Stimulated activated effector memory CD8-positive, alpha-beta T cell treated with anti-CD3 and anti-CD28 coated beads, Interleukin-12 subunit alpha, Interleukin-12 subunit beta, amount 100 ng/mL, for 72 hours (primary cell): ENCODE measurements around the gene DNLZ.
"Not testable (repeated sequence)": the region's sequence is repeated elsewhere in the genome, so short reads cannot be mapped to it uniquely, and the experiment has no call there.

Experiments used
- ATAC-seq: fragments of 150-1000 bp; cut with Tn5 transposase; 2 replicates; pipeline ENCODE4 v1.10.0; 2021
- DNase-seq, 2 donors: peaks; one replicate each; pipeline ENCODE4 v3.0.0; 2021 to 2022; ENCODE audit warnings: low spot score in 2 of 2
- H3K27ac Mint-ChIP-seq: one replicate; pipeline ENCODE4 v1.8.0; 2022; ENCODE audit warnings: mild to moderate bottlenecking, mixed read lengths
- H3K36me3 Mint-ChIP-seq: one replicate; pipeline ENCODE4 v1.8.0; 2022; ENCODE audit warnings: mild to moderate bottlenecking, mixed read lengths
- H3K4me1 Mint-ChIP-seq: one replicate; pipeline ENCODE4 v1.8.0; 2022; ENCODE audit warnings: mixed read lengths
- H3K4me3 Mint-ChIP-seq: one replicate; pipeline ENCODE4 v1.8.0; 2022; ENCODE audit warnings: mild to moderate bottlenecking, mixed read lengths
- H3K9me3 Mint-ChIP-seq: one replicate; pipeline ENCODE4 v1.8.0; 2022; ENCODE audit warnings: mixed read lengths

The DNLZ gene

DNA sequence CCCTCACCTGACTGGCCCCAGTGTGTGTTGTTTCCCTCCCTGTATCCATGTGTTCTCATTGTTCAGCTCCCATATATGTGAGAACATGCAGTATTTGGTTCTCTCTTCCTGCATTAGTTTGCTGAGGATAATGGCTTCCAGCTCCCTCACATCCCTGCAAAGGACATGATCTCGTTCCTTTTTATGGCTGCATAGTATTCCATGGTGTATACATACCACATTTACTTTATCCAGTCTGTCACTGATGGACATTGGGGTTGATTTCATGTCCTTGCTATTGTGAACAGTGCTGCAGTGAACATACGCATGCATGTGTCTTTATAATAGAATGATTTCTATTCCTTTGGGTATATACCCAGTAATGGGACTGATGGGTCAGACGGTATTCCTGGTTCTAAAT, 43.6 kb downstream of the DNLZ start:
- Mint-ChIP-seq H3K4me1 (peaks cover 27% of the 10 kb centered on the region), H3K36me3 (peaks cover 14% of the 10 kb centered on the region)
- not testable (repeated sequence) for H3K9me3 Mint-ChIP-seq, ATAC-seq, DNase-seq, H3K27ac Mint-ChIP-seq, H3K4me3 Mint-ChIP-seq

DNA sequence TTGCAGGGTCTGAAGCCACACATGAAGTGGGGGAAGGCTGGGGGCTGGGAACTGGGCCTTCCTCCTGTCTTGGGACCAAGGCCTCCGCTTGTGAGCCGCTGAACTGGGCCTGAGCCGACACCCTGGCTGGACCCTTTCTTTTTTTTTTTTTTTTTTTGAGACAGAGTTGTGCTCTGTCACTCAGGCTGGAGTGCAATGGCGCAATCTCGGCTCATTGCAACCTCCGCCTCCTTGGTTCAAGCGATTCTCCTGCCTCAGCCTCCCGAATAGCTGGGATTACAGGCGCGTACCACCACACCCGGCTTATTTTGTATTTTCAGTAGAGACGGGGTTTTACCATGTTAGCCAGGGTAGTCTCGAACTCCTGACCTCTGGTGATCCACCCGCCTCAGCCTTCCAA, 44.3 kb downstream of the DNLZ start:
- not testable (repeated sequence) for ATAC-seq, H3K27ac Mint-ChIP-seq, H3K4me3 Mint-ChIP-seq, DNase-seq
- Mint-ChIP-seq H3K9me3 (peaks cover 12% of the 10 kb centered on the region), H3K36me3 (peaks cover 14% of the 10 kb centered on the region), H3K4me1 (peaks cover 27% of the 10 kb centered on the region)

DNA sequence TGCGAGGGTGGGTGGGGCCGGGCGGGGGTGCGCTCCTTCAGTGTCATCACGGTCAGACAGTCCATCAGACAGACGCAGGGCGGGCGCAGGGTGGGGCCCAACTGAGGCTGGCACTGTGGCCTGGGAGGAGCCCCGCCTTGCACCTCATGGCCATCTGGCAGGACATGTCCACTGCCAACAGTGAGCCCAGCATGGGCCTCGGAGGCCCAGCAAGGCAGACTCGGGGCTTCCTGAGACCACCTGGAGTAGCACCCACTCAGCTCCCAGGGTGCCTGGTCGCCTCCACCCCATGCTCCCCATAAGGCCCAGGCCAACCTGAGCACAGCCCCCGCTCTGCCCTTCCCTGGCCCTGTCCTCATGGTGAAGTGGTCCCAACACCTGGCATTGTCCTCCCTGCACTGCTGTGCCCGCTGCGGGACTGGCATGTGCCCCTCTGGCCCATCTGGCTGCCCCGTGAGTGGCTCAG, 44.7 kb downstream of the DNLZ start:
- peaks cover 12% of the 10 kb centered on the region for H3K9me3 Mint-ChIP-seq
- peaks cover 14% of the 10 kb centered on the region for H3K36me3 Mint-ChIP-seq
- ATAC-seq, result no peak
- peaks cover 27% of the 10 kb centered on the region for H3K4me1 Mint-ChIP-seq
- H3K4me3 Mint-ChIP-seq, result no peak overlapping the region
- DNase-seq, result no peak
- H3K27ac Mint-ChIP-seq, result no peak overlapping the region

DNA sequence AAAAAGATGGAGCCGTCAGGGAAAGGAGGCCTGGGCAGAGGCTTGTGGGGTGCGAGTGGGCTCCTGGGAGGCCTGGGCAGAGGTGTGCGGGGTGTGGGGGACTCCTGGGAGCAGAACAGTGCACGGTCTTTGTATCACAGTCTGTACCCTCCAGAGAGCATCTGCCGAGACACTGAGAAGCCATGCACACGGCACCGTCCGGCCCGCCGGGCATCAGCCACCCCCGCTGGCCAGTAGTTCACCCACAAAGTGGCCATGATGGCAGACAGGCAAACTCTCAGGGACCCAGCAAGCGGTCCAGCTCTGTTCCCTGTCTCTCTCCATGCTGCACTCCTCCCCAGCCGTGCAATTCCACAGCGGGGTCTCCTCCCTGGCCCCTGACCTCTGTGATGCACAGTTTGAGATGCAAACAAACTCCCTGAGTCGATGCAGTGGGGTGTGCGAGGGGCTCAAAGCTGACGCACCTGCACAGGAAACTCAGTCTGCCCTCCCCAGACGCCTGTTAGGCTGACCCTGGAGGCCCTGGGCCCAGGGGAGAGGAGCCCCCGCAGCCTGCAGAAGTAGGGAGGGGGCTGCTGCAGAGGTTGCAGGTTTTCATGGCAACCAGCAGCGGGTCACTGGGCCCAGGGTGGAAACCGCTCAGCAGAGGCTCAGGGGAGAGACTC, 45.3 kb downstream of the DNLZ start:
- no peak for ATAC-seq
- H3K4me3 Mint-ChIP-seq, result no peak overlapping the region
- no peak overlapping the region for H3K27ac Mint-ChIP-seq
- H3K9me3 Mint-ChIP-seq, result peaks cover 12% of the 10 kb centered on the region
- DNase-seq, result no peak
- peaks cover 27% of the 10 kb centered on the region for H3K4me1 Mint-ChIP-seq
- H3K36me3 Mint-ChIP-seq, result peaks cover 14% of the 10 kb centered on the region

DNA sequence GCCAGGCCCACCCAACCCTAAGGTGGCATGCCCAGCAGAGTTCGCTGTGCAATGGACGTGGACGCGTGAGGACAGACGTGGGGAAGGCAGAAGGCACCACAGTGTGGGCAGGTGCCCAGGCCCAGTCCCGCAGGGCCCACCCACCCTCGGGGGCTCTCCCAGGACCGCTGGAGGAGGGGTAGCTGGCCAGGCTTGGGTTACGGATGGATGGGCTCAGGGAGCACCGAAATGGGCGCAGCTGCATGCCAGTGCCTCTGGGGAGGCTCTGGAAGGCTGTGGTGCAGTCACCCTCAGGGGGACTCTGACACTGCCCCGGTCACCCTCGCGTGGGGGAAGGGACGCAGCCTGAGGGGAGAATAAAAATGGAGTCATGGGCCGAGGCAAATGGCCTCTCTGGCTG, 45.8 kb downstream of the DNLZ start:
- Mint-ChIP-seq H3K4me1 (peaks cover 27% of the 10 kb centered on the region), H3K27ac (no peak overlapping the region), H3K4me3 (no peak overlapping the region), H3K9me3 (peaks cover 12% of the 10 kb centered on the region), H3K36me3 (peaks cover 14% of the 10 kb centered on the region)
- no peak for DNase-seq
- no peak for ATAC-seq

DNA sequence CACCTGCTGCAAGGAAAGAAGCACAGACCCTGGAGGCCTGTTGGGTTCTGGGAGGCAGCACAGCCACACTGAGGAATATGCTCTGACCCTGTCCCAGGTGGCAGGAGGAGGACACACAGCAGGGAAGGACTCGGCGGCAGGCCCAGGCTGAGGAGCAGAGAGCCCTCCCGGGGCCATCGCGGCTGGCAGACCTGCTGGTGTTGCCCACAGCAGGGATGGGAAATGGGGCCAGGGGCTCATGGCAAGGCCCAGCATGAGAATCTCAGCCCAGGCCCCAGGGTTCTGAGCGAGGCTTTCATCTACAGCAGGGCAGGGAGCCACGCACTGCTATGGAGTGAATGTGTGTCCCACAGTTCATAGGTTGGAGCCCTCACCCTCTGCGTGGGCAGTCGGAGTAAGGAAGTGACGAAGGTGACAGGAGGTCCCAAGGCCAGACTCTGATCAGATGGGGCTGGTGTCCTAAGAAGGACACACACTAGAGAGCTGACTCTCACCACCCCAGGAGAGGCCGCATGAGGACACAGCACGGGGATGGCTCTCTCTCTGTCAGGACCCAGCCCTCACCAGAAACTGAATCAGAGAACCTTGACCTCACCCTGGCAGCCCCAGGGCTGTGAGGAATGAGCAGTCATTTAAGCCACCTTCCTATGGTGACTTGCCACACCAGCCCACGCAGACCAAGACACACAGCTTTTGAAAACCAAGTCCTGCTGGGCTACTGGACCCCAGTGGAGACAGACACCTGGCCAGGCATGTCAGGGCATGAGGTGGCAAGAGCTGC, 46.5 kb downstream of the DNLZ start:
- Mint-ChIP-seq H3K9me3 (peaks cover 12% of the 10 kb centered on the region), H3K4me3 (peak overlapping the region; percentile 31), H3K27ac (peak overlapping the region; percentile 96), H3K4me1 (peaks cover 27% of the 10 kb centered on the region), H3K36me3 (peaks cover 14% of the 10 kb centered on the region)
- peak; percentile 16 for ATAC-seq
- DNase-seq, result no peak

DNA sequence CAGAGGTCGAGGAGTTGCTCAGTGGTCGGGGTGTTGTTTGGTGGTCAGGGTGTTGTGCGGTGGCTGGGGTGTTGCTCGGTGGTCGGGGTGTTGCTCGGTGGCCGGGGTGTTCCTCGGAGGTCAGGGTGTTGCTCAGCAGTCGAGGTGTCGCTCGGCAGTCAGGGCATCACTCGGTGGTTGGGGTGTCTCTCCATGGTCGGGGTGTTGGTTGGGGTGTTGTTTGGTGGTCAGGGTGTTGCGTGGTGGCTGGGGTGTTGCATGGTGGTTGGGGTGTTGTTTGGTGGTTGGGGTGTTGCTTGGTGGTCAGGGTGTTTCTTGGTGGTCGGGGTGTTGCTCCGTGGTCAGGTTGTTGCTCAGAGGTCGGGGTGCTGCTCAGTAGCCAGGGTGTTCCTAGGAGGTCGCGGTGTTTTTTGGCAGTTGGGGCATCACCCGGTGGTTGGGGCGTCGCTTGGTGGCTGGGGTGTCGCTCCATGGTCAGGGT, 47.2 kb downstream of the DNLZ start:
- DNase-seq (no peak), ATAC-seq (peak; percentile 71)
- Mint-ChIP-seq H3K27ac (peak overlapping the region; percentile 96), H3K36me3 (peaks cover 14% of the 10 kb centered on the region), H3K9me3 (peaks cover 12% of the 10 kb centered on the region), H3K4me3 (peak overlapping the region; percentile 31), H3K4me1 (peaks cover 27% of the 10 kb centered on the region)

DNA sequence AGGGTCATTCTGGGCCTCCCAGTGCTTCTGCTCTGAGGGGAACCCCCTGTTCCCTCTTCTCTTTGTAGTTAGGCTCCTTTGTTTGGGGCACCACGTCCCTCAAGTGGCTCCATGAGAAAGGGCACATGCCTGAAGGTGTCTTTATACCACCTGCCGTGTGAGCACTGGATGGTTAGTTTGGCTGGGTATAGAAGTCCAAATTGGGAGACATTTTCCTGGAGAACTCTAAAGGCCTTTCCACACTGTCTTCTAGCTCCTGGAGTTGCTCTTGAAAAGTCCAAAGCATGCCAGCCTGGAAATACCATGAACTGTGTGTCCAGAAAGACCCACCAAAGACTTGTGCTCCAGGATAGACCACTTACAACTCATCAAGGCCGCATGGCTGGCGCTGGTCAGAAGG, 48.6 kb downstream of the DNLZ start:
- peaks cover 14% of the 10 kb centered on the region for H3K36me3 Mint-ChIP-seq
- ATAC-seq (no peak), DNase-seq (no peak)
- H3K9me3 Mint-ChIP-seq, result peaks cover 12% of the 10 kb centered on the region
- peaks cover 27% of the 10 kb centered on the region for H3K4me1 Mint-ChIP-seq
- H3K4me3 Mint-ChIP-seq, result no peak overlapping the region
- H3K27ac Mint-ChIP-seq, result peak overlapping the region; percentile 96

DNA sequence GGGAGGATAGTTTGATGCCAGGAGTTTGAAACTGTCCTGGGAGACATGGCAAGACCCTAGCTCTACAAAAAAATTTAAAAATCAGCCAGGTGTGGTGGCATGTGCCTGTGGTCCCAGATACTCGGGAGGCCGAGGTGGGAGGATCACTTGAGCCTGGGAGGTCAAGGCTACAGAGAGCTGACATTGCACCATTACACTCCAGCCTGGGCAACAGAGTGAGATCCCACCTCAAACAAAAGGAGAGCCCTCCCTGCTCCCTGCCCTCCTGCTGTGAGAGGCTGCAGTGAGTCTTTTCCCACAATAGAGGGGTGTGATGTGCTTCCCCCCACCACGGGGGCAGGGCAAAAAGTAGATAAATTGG, 49.5 kb downstream of the DNLZ start:
- no peak overlapping the region for H3K27ac Mint-ChIP-seq
- no peak for ATAC-seq
- no peak overlapping the region for H3K4me3 Mint-ChIP-seq
- H3K4me1 Mint-ChIP-seq, result peaks cover 27% of the 10 kb centered on the region
- peaks cover 12% of the 10 kb centered on the region for H3K9me3 Mint-ChIP-seq
- no peak for DNase-seq
- H3K36me3 Mint-ChIP-seq, result peaks cover 14% of the 10 kb centered on the region

DNA sequence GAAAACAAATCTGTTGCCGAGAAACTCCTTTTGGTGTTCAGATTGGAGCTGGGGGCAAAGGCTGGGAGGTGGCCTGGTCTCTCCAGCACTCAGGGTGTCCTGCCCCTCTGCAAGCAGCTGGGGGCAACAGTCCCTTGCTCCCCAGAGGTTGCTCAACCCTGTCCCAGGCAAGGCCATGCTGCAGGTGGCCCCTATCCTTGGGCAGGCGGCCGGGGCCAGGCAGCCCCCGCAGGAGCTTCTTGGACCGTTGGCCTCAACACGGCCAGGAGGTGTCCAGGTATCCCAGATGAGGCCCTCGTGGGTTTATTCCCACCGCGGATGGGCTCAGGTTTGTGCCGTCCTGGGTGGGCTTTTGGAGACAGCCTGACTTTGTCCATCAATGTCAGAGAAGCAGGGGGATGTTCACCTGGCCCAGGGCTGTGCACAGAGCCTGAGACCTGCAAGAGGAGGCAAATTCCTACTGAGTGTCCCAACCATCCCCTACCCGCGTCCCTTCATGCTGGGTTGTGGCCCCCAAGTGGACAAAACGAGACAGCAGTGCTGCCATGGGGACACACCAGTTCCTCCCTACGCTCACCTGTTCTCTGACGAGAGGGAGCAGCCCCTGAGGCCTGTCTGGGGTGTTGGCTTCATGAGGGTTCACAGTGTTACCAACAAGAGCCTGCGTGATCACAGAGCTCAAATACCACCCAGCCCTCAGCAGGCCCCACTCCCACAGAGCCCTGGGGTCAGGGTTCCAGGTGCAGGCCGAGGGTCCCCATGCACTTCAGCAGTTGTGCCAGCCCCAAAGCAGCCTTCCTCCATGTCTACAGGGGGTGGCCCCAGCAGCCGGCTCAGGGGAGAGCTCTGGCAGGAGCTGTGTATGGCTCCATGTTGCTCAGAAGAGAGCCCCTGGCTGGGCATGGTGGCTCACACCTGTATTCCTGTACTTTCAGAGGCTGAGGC, 50.2 kb downstream of the DNLZ start:
- peaks cover 14% of the 10 kb centered on the region for H3K36me3 Mint-ChIP-seq
- peaks cover 27% of the 10 kb centered on the region for H3K4me1 Mint-ChIP-seq

DNA sequence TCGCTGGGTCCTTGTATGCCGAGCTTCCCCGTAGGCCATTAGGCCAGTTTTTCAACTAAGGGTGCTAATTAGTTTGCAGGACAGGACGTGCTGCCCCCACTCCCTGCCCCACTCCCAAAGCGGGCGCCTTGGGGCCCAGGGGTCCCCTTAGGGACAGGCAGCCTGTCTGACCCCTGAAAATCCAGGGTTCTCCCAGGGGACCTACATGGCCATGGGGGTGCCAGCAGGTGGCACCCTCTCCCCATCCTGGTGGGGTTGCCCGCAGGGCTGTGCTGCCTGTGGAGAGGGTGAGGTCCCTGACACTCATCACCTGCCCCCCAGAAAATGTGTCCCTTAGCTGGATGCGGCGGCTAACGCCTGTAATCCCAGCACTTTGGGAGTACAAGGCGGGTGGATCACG, 51.1 kb downstream of the DNLZ start:
- peaks cover 14% of the 10 kb centered on the region for H3K36me3 Mint-ChIP-seq

More for the DNA sequence above, 50.2 kb downstream of the DNLZ start:
- Mint-ChIP-seq H3K4me3 (no peak overlapping the region), H3K27ac (no peak overlapping the region), H3K9me3 (peaks cover 12% of the 10 kb centered on the region)
- DNase-seq, result no peak
- no peak for ATAC-seq

DNA sequence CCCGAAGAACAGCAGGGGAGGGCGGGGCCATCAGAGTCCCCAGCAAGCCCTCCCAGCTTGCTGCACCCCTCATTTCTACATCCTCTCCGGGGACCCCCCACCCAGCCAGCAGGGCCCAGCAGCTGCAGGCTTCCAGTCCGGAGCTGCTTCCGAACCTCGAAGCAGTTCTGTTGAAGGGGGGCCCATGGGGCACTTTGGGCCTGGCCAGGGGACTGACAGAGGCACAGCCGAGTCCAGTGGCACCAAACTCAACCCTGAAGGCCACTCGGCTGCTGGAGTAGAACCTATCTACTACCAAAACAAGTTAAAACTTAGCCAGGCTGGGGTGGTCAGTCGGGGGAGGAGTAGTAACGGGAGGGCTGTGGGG, 51.6 kb downstream of the DNLZ start:
- H3K9me3 Mint-ChIP-seq, result peaks cover 12% of the 10 kb centered on the region
- no peak for ATAC-seq
- H3K4me1 Mint-ChIP-seq, result peaks cover 20% of the 10 kb centered on the region
- no peak overlapping the region for H3K4me3 Mint-ChIP-seq
- H3K27ac Mint-ChIP-seq, result no peak overlapping the region
- H3K36me3 Mint-ChIP-seq, result peaks cover 14% of the 10 kb centered on the region
- no peak for DNase-seq

More for the DNA sequence above, 51.1 kb downstream of the DNLZ start:
- peaks cover 24% of the 10 kb centered on the region for H3K4me1 Mint-ChIP-seq
- no peak overlapping the region for H3K4me3 Mint-ChIP-seq
- DNase-seq (no peak), ATAC-seq (peak; percentile 61)
- H3K9me3 Mint-ChIP-seq, result peaks cover 12% of the 10 kb centered on the region
- H3K27ac Mint-ChIP-seq, result no peak overlapping the region

DNA sequence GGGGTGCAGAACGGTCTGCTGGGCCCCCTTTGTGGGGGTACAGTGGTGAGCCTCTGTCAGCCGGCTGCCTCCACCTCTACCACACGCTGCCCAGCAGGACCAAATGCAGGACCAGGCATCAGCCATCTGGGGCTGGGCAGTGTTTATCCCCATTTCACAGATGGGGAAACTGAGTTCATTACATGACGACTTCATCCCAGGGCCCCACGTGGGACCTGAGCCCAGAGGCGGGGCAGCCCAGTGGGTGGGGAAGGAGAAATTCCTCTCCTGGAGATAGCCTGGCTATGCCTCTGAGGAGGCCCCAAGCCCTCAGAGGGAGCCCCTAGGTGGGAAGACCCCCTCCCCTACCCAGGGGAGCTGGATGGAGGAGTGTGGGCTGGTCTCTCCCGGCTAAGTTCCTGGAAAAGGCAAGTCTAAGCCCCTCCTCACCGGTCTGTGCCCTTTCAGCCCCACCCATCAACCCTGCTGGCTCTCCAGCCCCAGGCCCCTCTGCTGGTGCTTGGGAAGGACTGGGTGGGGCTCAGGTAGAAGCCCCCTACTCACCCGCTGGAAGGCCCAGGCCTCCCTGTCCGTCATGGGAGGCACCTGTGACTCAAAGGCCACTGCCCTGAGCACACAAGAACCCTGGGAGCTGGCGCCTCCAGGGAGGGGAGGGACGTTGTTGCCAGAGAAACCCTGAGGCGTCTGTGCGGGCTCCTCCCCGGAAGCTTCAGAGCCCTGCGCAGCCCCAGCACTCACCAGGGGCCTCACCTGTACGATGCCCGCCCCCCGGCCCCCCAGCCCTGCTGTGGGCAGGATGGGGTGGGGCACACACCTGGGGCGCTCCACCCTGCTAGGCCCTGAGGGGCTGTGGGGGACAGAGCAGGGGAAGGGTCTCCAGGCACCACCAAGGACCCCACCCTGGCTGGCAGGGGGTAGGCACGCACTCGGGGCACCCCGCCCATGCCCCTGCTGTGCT, 52.2 kb downstream of the DNLZ start:
- Mint-ChIP-seq H3K4me3 (no peak overlapping the region), H3K9me3 (peaks cover 12% of the 10 kb centered on the region), H3K36me3 (peaks cover 9% of the 10 kb centered on the region), H3K4me1 (peaks cover 13% of the 10 kb centered on the region), H3K27ac (no peak overlapping the region)
- DNase-seq (no peak), ATAC-seq (no peak)

DNA sequence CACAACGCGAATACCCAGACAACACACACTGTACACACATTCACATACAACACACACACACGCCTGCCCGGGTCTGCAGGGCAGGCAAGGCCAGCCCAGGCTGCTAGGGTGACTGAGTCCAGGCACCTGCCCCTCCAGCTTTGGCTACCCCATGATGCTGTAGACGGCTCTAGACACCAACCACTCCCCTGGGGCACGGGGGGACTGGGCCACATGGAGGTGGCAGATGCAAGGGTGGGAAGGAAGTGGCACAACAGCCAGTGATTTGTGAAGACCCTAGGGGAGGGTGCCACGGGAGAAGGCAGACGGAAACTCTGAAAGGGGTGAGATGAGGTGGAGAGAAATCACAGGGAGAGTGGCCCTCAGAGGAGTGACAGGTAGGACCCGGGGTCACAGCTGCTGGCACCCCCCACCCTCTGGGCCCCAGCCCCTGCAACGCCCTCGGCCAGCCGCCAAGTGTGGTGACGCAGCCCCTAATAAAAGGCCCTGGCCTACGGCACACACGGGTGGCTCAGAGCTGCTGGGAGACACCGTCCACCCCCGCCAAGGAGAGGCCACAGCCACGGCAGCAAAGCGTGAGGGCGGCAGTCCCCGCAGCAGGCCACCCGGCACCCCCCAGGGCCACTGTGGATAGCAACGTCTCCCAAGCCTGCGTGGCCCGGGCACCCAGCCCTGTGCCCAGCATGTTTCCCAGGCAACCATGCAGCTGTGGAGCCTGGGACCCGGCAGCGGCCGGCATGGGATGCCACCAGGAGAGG, 53.1 kb downstream of the DNLZ start:
- no peak overlapping the region for H3K4me3 Mint-ChIP-seq
- H3K4me1 Mint-ChIP-seq, result peaks cover 5% of the 10 kb centered on the region
- no peak overlapping the region for H3K27ac Mint-ChIP-seq
- H3K36me3 Mint-ChIP-seq, result peaks cover under 1% of the 10 kb centered on the region
- ATAC-seq (no peak), DNase-seq (no peak)
- H3K9me3 Mint-ChIP-seq, result peaks cover 7% of the 10 kb centered on the region
